Measurements from ENCODE around the gene VENTX.

VENTX gene

GRCh38 chr10:133237588-133238465 is at the start of gene VENTX:
Gene VENTX (plus strand): TSS chr10:133237855. CDS start chr10:133237915, 60 bp downstream.
- DNase-seq (ENCODE audit: low read depth): no peak

GRCh38 chr10:133187906-133188681 is 49.6 kb upstream of the VENTX start:
- DNase-seq (ENCODE audit: low read depth): no peak

GRCh38 chr10:133189256-133189655 is 48.4 kb upstream of the VENTX start:
- DNase-seq (ENCODE audit: low read depth): no peak

- no peak for DNase-seq (ENCODE audit: low read depth)
Observed at GRCh38 chr10:133189726-133190125, 47.9 kb upstream of the VENTX start.

- DNase-seq (ENCODE audit: low read depth): no peak
Observed at GRCh38 chr10:133190225-133190624, 47.4 kb upstream of the VENTX start.

- no peak for DNase-seq (ENCODE audit: low read depth)
Observed at GRCh38 chr10:133191651-133192050, 46.0 kb upstream of the VENTX start.

- no peak for DNase-seq (ENCODE audit: low read depth)
Observed at GRCh38 chr10:133194151-133194550, 43.5 kb upstream of the VENTX start.

GRCh38 chr10:133195096-133195495 is 42.6 kb upstream of the VENTX start:
- no peak for DNase-seq (ENCODE audit: low read depth)

- DNase-seq (ENCODE audit: low read depth): no peak
Observed at GRCh38 chr10:133195611-133196010, 42.0 kb upstream of the VENTX start.

- DNase-seq (ENCODE audit: low read depth): no peak
Observed at GRCh38 chr10:133196221-133196915, 41.3 kb upstream of the VENTX start.

- DNase-seq (ENCODE audit: low read depth): no peak
Observed at GRCh38 chr10:133196936-133197758, 40.5 kb upstream of the VENTX start.

- DNase-seq (ENCODE audit: low read depth): no peak
Observed at GRCh38 chr10:133197786-133198185, 39.9 kb upstream of the VENTX start.

GRCh38 chr10:133198206-133198605 is 39.4 kb upstream of the VENTX start:
- DNase-seq (ENCODE audit: low read depth): no peak

- no peak for DNase-seq (ENCODE audit: low read depth)
Observed at GRCh38 chr10:133198621-133199487, 38.8 kb upstream of the VENTX start.

- DNase-seq (ENCODE audit: low read depth): no peak
Observed at GRCh38 chr10:133199488-133199885, 38.2 kb upstream of the VENTX start.

GRCh38 chr10:133199992-133200611 is 37.6 kb upstream of the VENTX start:
- no peak for DNase-seq (ENCODE audit: low read depth)

- no peak for DNase-seq (ENCODE audit: low read depth)
Observed at GRCh38 chr10:133200621-133201031, 37.0 kb upstream of the VENTX start.

- DNase-seq (ENCODE audit: low read depth): no peak
Observed at GRCh38 chr10:133201151-133201947, 36.3 kb upstream of the VENTX start.
